Endothelial cell of umbilical vein (primary cell): ENCODE measurements around the gene ZBP1. TPM values are rescaled to one million over a fixed set of nuclear protein-coding genes. Genes with fewer than 3 reads are reported as not detected.

Experiments
- BruUV-seq: library from RNA; stranded (reverse); fragments of 400-500 nt; replicated peaks from 2 replicates; lab custom pipeline; 2021; lab: Mats Ljungman, UMichigan
- CTCF ChIA-PET: fragments of 300-600, 350-600 bp; sonication (Branson Sonifier 250); formaldehyde crosslinking; loops from one replicate; lab custom pipeline; 2021; ENCODE audit warnings: antibody characterized with exemption, inconsistent platforms; lab: Charles Lee
- POLR2A ChIA-PET: fragments of 300-600, 350-600 bp; sonication (Branson Sonifier 250); formaldehyde crosslinking; loops from one replicate; lab custom pipeline; 2021; ENCODE audit warnings: antibody characterized with exemption, inconsistent platforms; lab: Charles Lee
- DNase-seq: peaks from one replicate; pipeline ENCODE4 v3.0.0-alpha.2; 2011; ENCODE audit warnings: low read depth, low spot score
- FAIRE-seq: peaks from 2 replicates; lab custom pipeline; 2011; peaks lifted over from hg19 to GRCh38; lab: Jason Lieb, UNC
- H2AFZ ChIP-seq: 2 replicates; pipeline ENCODE4 v1.6.0; 2012; ENCODE audit warnings: low read depth, low read length, control low read depth, inconsistent platforms
- H3K27ac ChIP-seq: 2 replicates; pipeline ENCODE4 v1.5.1; 2011; ENCODE audit warnings: low read depth, mild to moderate bottlenecking, control low read depth, low read length, moderate library complexity; ENCODE audit not compliant: insufficient read depth
- H3K27me3 ChIP-seq, 2 experiments: 2 replicates each; pipeline versions ENCODE4 v1.6.0 to v1.6.1; 2011; ENCODE audit warnings: low read length in 2 of 2, mixed read lengths in 1 of 2; ENCODE audit not compliant: control insufficient read depth in 2 of 2, insufficient read depth in 2 of 2
- H3K36me3 ChIP-seq, 2 experiments: 2 replicates in 1 of 2; 3 replicates in 1 of 2; pipeline ENCODE4 v1.5.1; 2011; ENCODE audit warnings: low read length in 2 of 2, mild to moderate bottlenecking in 1 of 2, moderate library complexity in 1 of 2; ENCODE audit not compliant: control insufficient read depth in 2 of 2, insufficient read depth in 2 of 2; ENCODE audit errors: extremely low read depth in 1 of 2
- H3K4me1 ChIP-seq: 3 replicates; pipeline ENCODE4 v1.5.1; 2011; ENCODE audit warnings: mild to moderate bottlenecking, low read length; ENCODE audit not compliant: control insufficient read depth, insufficient read depth; ENCODE audit errors: extremely low read depth
- H3K4me2 ChIP-seq: 2 replicates; pipeline ENCODE4 v1.6.1; 2011; ENCODE audit warnings: low read length, control low read depth, mixed read lengths; ENCODE audit not compliant: insufficient read depth
- H3K4me3 ChIP-seq, 3 experiments: fragments of 200-600 bp in 1 of 3; sonication (generic), shearing (Covaris generic) in 1 of 3; replicated peaks in 1 of 3; 2 replicates each; pipeline ENCODE4 v1.5.1; 2011 to 2016; ENCODE audit warnings: control low read depth in 3 of 3, low read length in 3 of 3, mild to moderate bottlenecking in 2 of 3, inconsistent platforms in 1 of 3, low read depth in 1 of 3, moderate library complexity in 1 of 3; ENCODE audit not compliant: insufficient read depth in 1 of 3
- H3K79me2 ChIP-seq: 2 replicates; pipeline ENCODE4 v1.6.0; 2012; ENCODE audit warnings: low read length, inconsistent platforms; ENCODE audit not compliant: control insufficient read depth, insufficient read depth
- H3K9ac ChIP-seq: replicated peaks from 2 replicates; pipeline ENCODE3; 2011; ENCODE audit warnings: low read length, control low read depth; ENCODE audit not compliant: insufficient read depth; ENCODE audit errors: extremely low read depth
- H3K9me1 ChIP-seq: replicated peaks from 3 replicates; pipeline ENCODE4 v1.6.0; 2011; ENCODE audit warnings: mild to moderate bottlenecking, low read length; ENCODE audit not compliant: control insufficient read depth, insufficient read depth; ENCODE audit errors: extremely low read depth
- H3K9me3 ChIP-seq: replicated peaks from 2 replicates; pipeline ENCODE4 v1.5.1; 2012; ENCODE audit warnings: low read length, inconsistent platforms; ENCODE audit not compliant: control insufficient read depth, insufficient read depth
- H4K20me1 ChIP-seq: replicated peaks from 2 replicates; pipeline ENCODE3; 2011; ENCODE audit warnings: mild to moderate bottlenecking, low read length; ENCODE audit not compliant: control insufficient read depth, insufficient read depth; ENCODE audit errors: extremely low read depth
- CTCF ChIP-seq, 2 donors: IDR thresholded peaks; 1 replicate in 1 of 2; 2 replicates in 1 of 2; pipeline ENCODE4 v1.5.1; 2011; ENCODE audit warnings: low read length in 2 of 2, mild to moderate bottlenecking in 2 of 2, moderate library complexity in 2 of 2, control low read depth in 1 of 2, inconsistent platforms in 1 of 2, low read depth in 1 of 2; ENCODE audit not compliant: insufficient read depth in 1 of 2; ENCODE audit errors: extremely low read depth in 1 of 2
- EZH2 ChIP-seq: IDR thresholded peaks from 2 replicates; pipeline ENCODE4 v1.6.1; 2012; ENCODE audit warnings: borderline replicate concordance, low read depth, mild to moderate bottlenecking, moderate library complexity, low read length, inconsistent platforms; ENCODE audit not compliant: severe bottlenecking
- FOS ChIP-seq: IDR thresholded peaks from 2 replicates; pipeline ENCODE4 v1.6.1; 2011; ENCODE audit warnings: mild to moderate bottlenecking, low read length, moderate library complexity, borderline replicate concordance; ENCODE audit not compliant: insufficient read depth
- GATA2 ChIP-seq: IDR thresholded peaks from 2 replicates; pipeline ENCODE4 v1.7.0; 2011; ENCODE audit warnings: low read depth, mild to moderate bottlenecking, moderate library complexity, mixed read lengths, low read length; ENCODE audit not compliant: insufficient read length, insufficient read depth
- JUN ChIP-seq: IDR thresholded peaks from 2 replicates; pipeline ENCODE4 v1.6.1; 2011; ENCODE audit warnings: borderline replicate concordance, low read depth; ENCODE audit not compliant: insufficient read length, insufficient read depth
- MAX ChIP-seq: IDR thresholded peaks from 2 replicates; pipeline ENCODE4 v1.6.1; 2011; ENCODE audit not compliant: insufficient read depth, insufficient read length
- MYC ChIP-seq: IDR thresholded peaks from one replicate; pipeline ENCODE4 v1.6.1; 2011; ENCODE audit warnings: mild to moderate bottlenecking, low read depth, low read length
- POLR2A ChIP-seq: IDR thresholded peaks from 2 replicates; pipeline ENCODE4 v1.6.1; 2012; ENCODE audit warnings: low read depth, mild to moderate bottlenecking, control low read depth, low read length
- POLR2AphosphoS5 ChIP-seq: IDR thresholded peaks from 2 replicates; pipeline ENCODE4 v1.6.1; 2012; ENCODE audit warnings: low read depth, mild to moderate bottlenecking, control low read depth, low read length, moderate library complexity; ENCODE audit not compliant: insufficient read depth
- dilution Hi-C: fragments of 300-500 bp; cut with MboI; formaldehyde crosslinking; loops from one replicate; pipeline ENCODE4 v1.15.0; 2019; ENCODE audit warnings: low sequenced_read_pairs; ENCODE audit not compliant: extremely low pct_ligation_motif_present
- intact Hi-C: fragments of 100-400 bp; cut with micrococcal nuclease; formaldehyde crosslinking; loops from one replicate; pipeline ENCODE4 v1.10.0; 2022
- polyA plus RNA-seq, 4 experiments: library from polyadenylated mRNA; depleted of rRNA in 3 of 4; stranded (reverse) in 3 of 4; unstranded in 1 of 4; fragments of >200 nt; gene quantifications; 2 replicates each; pipeline versions ENCODE4 v1.2.1 to v1.2.3, GENCODE V29; 2011 to 2012; ENCODE audit warnings: missing spikeins in 1 of 4
- total RNA-seq: library from RNA; stranded (reverse); gene quantifications from 2 replicates; pipeline ENCODE4 v1.2.3, GENCODE V29; 2021

The ZBP1 gene
- total and polyA plus RNA-seq, 2 donors (not counting 3 experiments of a cell fraction or from before 2014, with no cell fraction given): not detected

- Histone ChIP-seq H3K4me2 (no peak overlapping the region), H3K27me3 (peaks cover 19 to 31% of the 10 kb centered on the region in 2 experiments), H3K9ac (no peak overlapping the region), H3K4me1 (no peaks in the 10 kb centered on the region), H3K79me2 (no peaks in the 10 kb centered on the region), H3K9me1 (no peaks in the 10 kb centered on the region), H2AFZ (no peak overlapping the region), H3K9me3 (no peaks in the 10 kb centered on the region), H4K20me1 (no peaks in the 10 kb centered on the region), H3K27ac (no peak overlapping the region), H3K36me3 (no peaks in the 10 kb centered on the region), H3K4me3 (no peak overlapping the region)
- no TSS peak for BruUV-seq
- TF ChIP-seq POLR2AphosphoS5 (no peak), MAX (no peak), MYC (no peak), JUN (no peak)
- intact Hi-C loops: no loop called here
- CTCF ChIA-PET: interaction anchor here (1.4 to 2.4 kb wide), 2 partner anchors 11 to 454 kb away, joined by 3 to 6 read pairs; no protein-coding TSS in a partner anchor
- POLR2A ChIA-PET: no interaction called here
- no peak for FAIRE-seq
- DNase-seq: no peak
- dilution Hi-C loops: loop anchor here (25.0 kb wide), 1 partner anchor 453 kb away; no protein-coding TSS in a partner anchor
Measured at GRCh38 chr20:57633945-57634491, 13.8 kb upstream of the ZBP1 start.

- Histone ChIP-seq H3K36me3 (no peaks in the 10 kb centered on the region), H3K4me2 (no peak overlapping the region), H2AFZ (no peak overlapping the region), H4K20me1 (no peaks in the 10 kb centered on the region), H3K4me3 (no peak overlapping the region), H3K9ac (no peak overlapping the region), H3K9me1 (no peaks in the 10 kb centered on the region), H3K4me1 (peaks cover 6% of the 10 kb centered on the region), H3K9me3 (no peaks in the 10 kb centered on the region), H3K27me3 (peaks cover 18 to 31% of the 10 kb centered on the region in 2 experiments), H3K27ac (no peak overlapping the region), H3K79me2 (no peaks in the 10 kb centered on the region)
- POLR2A ChIA-PET: no interaction called here
- BruUV-seq: no TSS peak
- no peak for TF ChIP-seq CTCF (IDR thresholded peaks at IDR 0.05; ENCODE audit: extremely low read depth in 1 of 2, insufficient read depth in 1 of 2, low read depth in 1 of 2, low read length in 2 of 2)
- TF ChIP-seq GATA2: no peak
- no peak for TF ChIP-seq POLR2A
- no peak for TF ChIP-seq JUN
- TF ChIP-seq FOS: no peak
- no peak for TF ChIP-seq MYC
- no peak for TF ChIP-seq POLR2AphosphoS5
- TF ChIP-seq MAX: no peak
- TF ChIP-seq EZH2: no peak
- DNase-seq (no peak), FAIRE-seq (no peak)
- intact Hi-C loops: no loop called here
- CTCF ChIA-PET: no interaction called here
- dilution Hi-C loops: loop anchor here (25.0 kb wide), 1 partner anchor 455 kb away; no protein-coding TSS in a partner anchor
Measured at GRCh38 chr20:57632286-57632685, 12.1 kb upstream of the ZBP1 start.
